Neural progenitor cell (in vitro differentiated cells): ENCODE measurements around the gene IL27RA.

Source experiments
- CTCF ChIP-seq: fragments of 200-600 bp; sonication (generic); IDR thresholded peaks from 2 replicates; pipeline ENCODE4 v1.5.1; 2017; ENCODE audit warnings: antibody characterized with exemption, mild to moderate bottlenecking
- EZH2phosphoT487 ChIP-seq: fragments of 200-600 bp; sonication (generic); IDR thresholded peaks from 2 replicates; pipeline ENCODE4 v1.6.1; 2017; ENCODE audit warnings: antibody characterized with exemption

- TF ChIP-seq CTCF = no peak
- TF ChIP-seq EZH2phosphoT487 = no peak
Measured at GRCh38 chr19:13990085-13990484, 41.5 kb upstream of the IL27RA start.
